Caco-2 (cell line): ENCODE data around the gene LIG1. TPM values are rescaled to one million over a fixed set of nuclear protein-coding genes. Genes with fewer than 3 reads are reported as not detected.
A peak's percentile ranks its signal among the peaks of the same experiment; 100 is the strongest.

ENCODE experiments used
- Bru-seq: library from RNA; stranded (reverse); fragments of 400-500 nt; gene quantifications from one replicate; lab custom pipeline; 2021; lab: Mats Ljungman, UMichigan
- BruChase-seq, 2 experiments: library from RNA; stranded (reverse); fragments of 400-500 nt; gene quantifications; one replicate each; lab custom pipeline; 2021; lab: Mats Ljungman, UMichigan
- BruUV-seq: library from RNA; stranded (reverse); fragments of 400-500 nt; replicated peaks from 2 replicates; lab custom pipeline; 2021; lab: Mats Ljungman, UMichigan
- CTCF ChIA-PET: fragments of 300-600 bp; sonication (Branson Sonifier 250); formaldehyde crosslinking; loops from one replicate; lab custom pipeline; 2022; ENCODE audit warnings: antibody characterized with exemption; lab: Charles Lee
- POLR2A ChIA-PET: fragments of 300-600 bp; sonication (Branson Sonifier 250); formaldehyde crosslinking; loops from one replicate; lab custom pipeline; 2022; ENCODE audit warnings: antibody characterized with exemption; lab: Charles Lee
- DNase-seq, 2 experiments: peaks; one replicate each; pipeline versions ENCODE4 v3.0.0 to v3.0.0-alpha.2; 2020 to 2022
- H3K27me3 ChIP-seq: replicated peaks from 2 replicates; pipeline ENCODE4 v1.6.0; 2011; ENCODE audit warnings: low read length; ENCODE audit not compliant: control insufficient read depth, insufficient read depth
- H3K36me3 ChIP-seq: 2 replicates; pipeline ENCODE4 v1.5.1; 2011; ENCODE audit warnings: low read length; ENCODE audit not compliant: control insufficient read depth, insufficient read depth
- H3K4me1 ChIP-seq: fragments of 250-450 bp; sonication (Bioruptor Pico); 2 replicates; pipeline ENCODE4 v1.5.1; 2020; ENCODE audit warnings: mild to moderate bottlenecking
- H3K4me3 ChIP-seq: 2 replicates; pipeline ENCODE4 v1.5.1; 2011; ENCODE audit warnings: low read depth, mild to moderate bottlenecking, control low read depth, low read length
- H3K9me3 ChIP-seq: fragments of 250-450 bp; sonication (Bioruptor Pico); 2 replicates; pipeline ENCODE4 v1.5.1; 2020; ENCODE audit warnings: mild to moderate bottlenecking, moderate library complexity
- H3K27ac Mint-ChIP-seq: one replicate; pipeline ENCODE4 v1.8.0; 2022; ENCODE audit warnings: mixed read lengths; ENCODE audit not compliant: unreplicated experiment
- H3K27me3 Mint-ChIP-seq: one replicate; pipeline ENCODE4 v1.8.0; 2022; ENCODE audit warnings: mixed read lengths; ENCODE audit not compliant: insufficient read depth, unreplicated experiment
- H3K36me3 Mint-ChIP-seq: one replicate; pipeline ENCODE4 v1.8.0; 2022; ENCODE audit warnings: mild to moderate bottlenecking, mixed read lengths; ENCODE audit not compliant: insufficient read depth, unreplicated experiment
- H3K4me1 Mint-ChIP-seq: one replicate; pipeline ENCODE4 v1.8.0; 2022; ENCODE audit warnings: low read depth, mixed read lengths; ENCODE audit not compliant: unreplicated experiment
- H3K4me3 Mint-ChIP-seq: one replicate; pipeline ENCODE4 v1.8.0; 2022; ENCODE audit warnings: mild to moderate bottlenecking, moderate library complexity, mixed read lengths; ENCODE audit not compliant: unreplicated experiment
- H3K9me3 Mint-ChIP-seq: one replicate; pipeline ENCODE4 v1.8.0; 2022; ENCODE audit warnings: mixed read lengths; ENCODE audit not compliant: unreplicated experiment
- intact Hi-C: fragments of 100-400 bp; cut with micrococcal nuclease; formaldehyde crosslinking; loops from one replicate; pipeline ENCODE4 v1.10.0; 2022; ENCODE audit not compliant: unreplicated experiment
- long read RNA-seq: library from polyadenylated mRNA; stranded (forward); transcript quantifications from one replicate; pipeline ENCODE4 v2.0.0, GENCODE V29; 2022
- total RNA-seq: library from RNA; stranded (reverse); gene quantifications from 2 replicates; pipeline ENCODE4 v1.2.3, GENCODE V29; 2022
- TF ChIP-seq, protein P1 (sequence below), 2 experiments: fragments of 200-600 bp in 1 of 2; IDR thresholded peaks; 1 replicate in 1 of 2; 2 replicates in 1 of 2; pipeline versions ENCODE4 v1.5.1 to v1.8.0; 2011 to 2022; ENCODE audit warnings: antibody characterized with exemption in 1 of 2, control low read depth in 1 of 2, inconsistent platforms in 1 of 2, low read depth in 1 of 2, low read length in 1 of 2, mild to moderate bottlenecking in 1 of 2, moderate library complexity in 1 of 2; ENCODE audit not compliant: insufficient read depth in 1 of 2, severe bottlenecking in 1 of 2, unreplicated experiment in 1 of 2

The LIG1 gene
- 78.7 and 88.2 TPM in 2 replicates for total RNA-seq
- Bru-seq, nascent RNA = percentile 60 among the genes with signal in this experiment
- percentile 63 among the genes with signal in this experiment for BruChase-seq, experiment 1, labeled RNA remaining after a 2-hour chase
- BruChase-seq, experiment 2, labeled RNA remaining after a 6-hour chase = percentile 66 among the genes with signal in this experiment
- long read RNA-seq, transcript LIG1-201 (28 exons, 3,384 nt) = major isoform, 51 of 113 reads
- long read RNA-seq, partial matches to known transcripts = 22 of 113 reads
- long read RNA-seq, other reads (novel, unspliced or antisense) = 39 of 113 reads

DNA sequence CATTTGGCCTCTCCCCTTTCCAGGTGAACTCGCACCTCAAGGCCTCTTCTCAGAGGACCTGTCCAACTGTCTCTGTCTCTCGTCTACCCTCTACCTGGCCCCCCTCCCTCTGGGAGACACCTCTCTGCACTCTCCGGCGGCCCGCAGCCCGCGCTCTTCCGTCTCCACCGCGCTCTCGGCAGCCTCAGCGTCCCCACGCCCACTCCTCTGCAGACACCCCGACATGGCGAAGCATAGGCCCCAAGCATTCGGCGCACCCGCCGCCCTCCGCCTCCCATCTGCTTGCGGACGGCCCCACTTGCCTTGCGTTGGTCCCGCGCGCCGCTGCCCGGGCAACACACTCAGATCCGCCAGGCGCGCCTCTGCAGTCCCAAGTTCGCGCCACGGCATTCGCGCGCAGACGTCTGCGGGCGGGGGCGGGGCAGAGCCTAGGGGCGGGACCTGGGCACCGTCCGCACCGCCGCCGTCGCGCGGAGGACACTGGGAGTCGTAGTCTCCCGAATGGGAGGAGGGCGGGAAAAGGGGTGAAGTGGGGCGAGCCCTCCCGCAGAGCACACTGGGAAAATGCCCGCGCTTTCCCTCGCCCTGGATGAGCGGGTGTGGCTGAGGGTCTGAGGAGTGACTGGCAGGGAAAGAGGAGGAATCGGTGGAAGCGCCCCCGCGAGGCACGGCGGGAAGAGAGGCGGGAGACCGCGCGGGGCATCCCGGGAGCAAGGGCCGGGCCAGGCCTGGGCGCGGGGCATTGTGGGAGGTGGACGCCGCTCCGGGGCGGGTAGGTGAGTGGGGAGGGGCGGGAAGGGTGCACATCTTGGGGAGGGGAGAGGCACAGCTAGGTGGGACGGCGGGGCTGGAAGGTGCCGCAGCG is at the start of gene LIG1, which contains the start of gene ZSWIM9:
TSS of gene LIG1 (minus strand) at position 406 of the 865 bp plus-strand sequence. CDS start 4,778 bp downstream, outside the sequence.
TSS of gene ZSWIM9 (plus strand) at position 742 of the 865 bp plus-strand sequence. CDS start 1,123 bp downstream, outside the sequence.
- Mint-ChIP-seq H3K4me1 (peaks cover 8% of the 10 kb centered on the region), H3K27me3 (no peaks in the 10 kb centered on the region), H3K9me3 (no peaks in the 10 kb centered on the region), H3K4me3 (peak within 1 kb of the TSS; percentile 77), H3K27ac (peak within 1 kb of the TSS; percentile 87), H3K36me3 (peaks cover 23% of the 10 kb centered on the region)
- ChIA-PET CTCF (interaction anchor here (0.5 to 1.5 kb wide), 15 partner anchors 14 to 847 kb away, joined by 3 to 11 read pairs (median 4); partner anchors contain the start of genes CARD8 and PLA2G4C), POLR2A (interaction anchor here (0.6 to 2.9 kb wide), 15 partner anchors 10 to 449 kb away, joined by 3 to 32 read pairs (median 5); partner anchors contain the start of genes CARD8, PLA2G4C, RPL18 and SPHK2)
- intact Hi-C loops = loop anchor here (1.0 to 5.0 kb wide), 2 partner anchors 33 to 92 kb away; no protein-coding TSS in a partner anchor
- Histone ChIP-seq H3K36me3 (peaks cover 4% of the 10 kb centered on the region; the same call in 1 of the 2 replicates), H3K27me3 (no peaks in the 10 kb centered on the region), H3K9me3 (no peaks in the 10 kb centered on the region), H3K4me1 (no peaks in the 10 kb centered on the region), H3K4me3 (peak within 1 kb of the TSS; percentile 100)
- TF ChIP-seq, protein P1, sequence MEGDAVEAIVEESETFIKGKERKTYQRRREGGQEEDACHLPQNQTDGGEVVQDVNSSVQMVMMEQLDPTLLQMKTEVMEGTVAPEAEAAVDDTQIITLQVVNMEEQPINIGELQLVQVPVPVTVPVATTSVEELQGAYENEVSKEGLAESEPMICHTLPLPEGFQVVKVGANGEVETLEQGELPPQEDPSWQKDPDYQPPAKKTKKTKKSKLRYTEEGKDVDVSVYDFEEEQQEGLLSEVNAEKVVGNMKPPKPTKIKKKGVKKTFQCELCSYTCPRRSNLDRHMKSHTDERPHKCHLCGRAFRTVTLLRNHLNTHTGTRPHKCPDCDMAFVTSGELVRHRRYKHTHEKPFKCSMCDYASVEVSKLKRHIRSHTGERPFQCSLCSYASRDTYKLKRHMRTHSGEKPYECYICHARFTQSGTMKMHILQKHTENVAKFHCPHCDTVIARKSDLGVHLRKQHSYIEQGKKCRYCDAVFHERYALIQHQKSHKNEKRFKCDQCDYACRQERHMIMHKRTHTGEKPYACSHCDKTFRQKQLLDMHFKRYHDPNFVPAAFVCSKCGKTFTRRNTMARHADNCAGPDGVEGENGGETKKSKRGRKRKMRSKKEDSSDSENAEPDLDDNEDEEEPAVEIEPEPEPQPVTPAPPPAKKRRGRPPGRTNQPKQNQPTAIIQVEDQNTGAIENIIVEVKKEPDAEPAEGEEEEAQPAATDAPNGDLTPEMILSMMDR (IDR thresholded peaks at IDR 0.05; ENCODE audit: insufficient read depth in 1 of 2, low read depth in 1 of 2, low read length in 1 of 2, severe bottlenecking in 1 of 2, unreplicated experiment in 1 of 2) = no peak
- no TSS peak for BruUV-seq
- peak; percentile 97 for DNase-seq

GRCh38 chr19:48218997-48219396 is 48.9 kb upstream of the LIG1 start:
- intact Hi-C loops = no loop called here
- H3K9me3 ChIP-seq = no peaks in the 10 kb centered on the region
- TF ChIP-seq, protein P1 (IDR thresholded peaks at IDR 0.05; ENCODE audit: insufficient read depth in 1 of 2, low read depth in 1 of 2, low read length in 1 of 2, severe bottlenecking in 1 of 2, unreplicated experiment in 1 of 2) = no peak
- no peaks in the 10 kb centered on the region for H3K27me3 Mint-ChIP-seq
- no peaks in the 10 kb centered on the region for H3K36me3 Mint-ChIP-seq
- H3K4me3 ChIP-seq = no peak overlapping the region
- BruUV-seq = no TSS peak
- no peaks in the 10 kb centered on the region for H3K36me3 ChIP-seq
- POLR2A ChIA-PET = no interaction called here
- no peaks in the 10 kb centered on the region for H3K9me3 Mint-ChIP-seq
- CTCF ChIA-PET = interaction anchor here (1.0 kb wide), 1 partner anchor 15 kb away, joined by 3 read pairs; no protein-coding TSS in a partner anchor
- no peak overlapping the region for H3K27ac Mint-ChIP-seq
- no peaks in the 10 kb centered on the region for H3K4me1 ChIP-seq
- H3K4me3 Mint-ChIP-seq = no peak overlapping the region
- no peak for DNase-seq
- H3K4me1 Mint-ChIP-seq = no peaks in the 10 kb centered on the region
- no peaks in the 10 kb centered on the region for H3K27me3 ChIP-seq

GRCh38 chr19:48216933-48217332 is 46.8 kb upstream of the LIG1 start:
- Mint-ChIP-seq H3K4me3 (no peak overlapping the region), H3K9me3 (no peaks in the 10 kb centered on the region), H3K27ac (no peak overlapping the region), H3K4me1 (no peaks in the 10 kb centered on the region), H3K27me3 (no peaks in the 10 kb centered on the region), H3K36me3 (no peaks in the 10 kb centered on the region)
- TF ChIP-seq, protein P1 (IDR thresholded peaks at IDR 0.05; ENCODE audit: insufficient read depth in 1 of 2, low read depth in 1 of 2, low read length in 1 of 2, severe bottlenecking in 1 of 2, unreplicated experiment in 1 of 2) = no peak
- DNase-seq = no peak
- Histone ChIP-seq H3K4me1 (no peaks in the 10 kb centered on the region), H3K9me3 (no peaks in the 10 kb centered on the region), H3K27me3 (no peaks in the 10 kb centered on the region), H3K36me3 (no peaks in the 10 kb centered on the region), H3K4me3 (no peak overlapping the region)
- intact Hi-C loops = no loop called here
- ChIA-PET CTCF (no interaction called here), POLR2A (interaction anchor here (1.0 kb wide), 1 partner anchor 13 kb away, joined by 3 read pairs; no protein-coding TSS in a partner anchor)
- no TSS peak for BruUV-seq
